Erythroblast (primary cell): Measurements from ENCODE around the gene MUC5B.

ENCODE experiments used
- DNase-seq, 2 experiments: peaks; one replicate each; lab custom pipeline; 2025; lab: John Stamatoyannopoulos, UW
- GATA1 ChIP-seq: IDR thresholded peaks from 2 replicates; pipeline ENCODE4 v1.6.1; 2011; ENCODE audit warnings: low read depth, mild to moderate bottlenecking, control low read depth, low read length, moderate library complexity
- POLR2A ChIP-seq: IDR thresholded peaks from 2 replicates; pipeline ENCODE4 v1.6.1; 2011; ENCODE audit warnings: mild to moderate bottlenecking, low read length

Gene MUC5B

DNA sequence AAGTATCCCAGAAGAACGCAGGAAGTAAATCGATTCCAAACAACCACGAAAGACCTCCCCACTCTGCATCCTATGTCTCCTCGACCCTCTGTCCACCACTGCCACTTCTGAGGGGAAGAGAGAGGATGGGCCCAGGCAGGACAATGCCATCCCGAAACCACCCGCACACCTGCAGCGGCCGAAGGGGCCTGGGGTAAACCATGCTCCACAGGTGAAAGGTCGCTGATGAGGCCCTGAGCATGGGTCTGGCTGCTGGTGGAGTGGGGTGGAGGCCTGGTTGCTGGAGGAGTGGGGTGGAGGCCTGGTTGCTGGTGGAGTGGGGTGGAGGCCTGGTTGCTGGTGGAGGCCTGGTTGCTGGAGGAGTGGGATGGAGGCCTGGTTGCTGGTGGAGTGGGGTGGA, 73.4 kb downstream of the MUC5B start:
- DNase-seq: no peak
- TF ChIP-seq GATA1: no peak
- TF ChIP-seq POLR2A: no peak

DNA sequence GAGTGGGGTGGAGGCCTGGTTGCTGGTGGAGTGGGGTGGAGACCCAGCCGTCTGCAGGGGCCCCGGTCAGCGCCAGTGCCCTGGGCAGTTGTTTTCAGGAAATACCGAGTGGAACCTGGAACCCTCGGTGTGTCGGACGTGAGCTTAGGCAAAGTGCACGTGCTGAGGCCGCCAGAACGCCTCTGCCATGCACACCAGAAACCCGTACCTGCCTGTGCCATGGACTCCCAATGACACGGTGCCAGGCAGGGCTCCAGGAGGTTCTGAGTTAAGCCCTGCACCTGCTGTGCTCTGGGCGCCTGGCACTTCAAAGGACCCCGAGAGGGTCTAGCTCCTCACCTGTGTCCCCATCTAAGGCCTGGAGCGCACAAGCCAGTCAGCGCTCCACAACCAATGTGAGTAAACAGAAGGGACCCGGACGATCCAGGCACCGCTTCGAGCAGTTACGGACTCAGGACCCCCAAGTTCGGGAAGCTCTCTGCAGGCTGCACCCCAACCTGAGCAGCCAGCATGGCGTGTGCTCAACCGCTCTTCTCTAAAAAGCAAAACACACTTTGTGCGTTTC, 74.2 kb downstream of the MUC5B start:
- DNase-seq: no peak
- no peak for TF ChIP-seq GATA1
- TF ChIP-seq POLR2A: no peak

DNA sequence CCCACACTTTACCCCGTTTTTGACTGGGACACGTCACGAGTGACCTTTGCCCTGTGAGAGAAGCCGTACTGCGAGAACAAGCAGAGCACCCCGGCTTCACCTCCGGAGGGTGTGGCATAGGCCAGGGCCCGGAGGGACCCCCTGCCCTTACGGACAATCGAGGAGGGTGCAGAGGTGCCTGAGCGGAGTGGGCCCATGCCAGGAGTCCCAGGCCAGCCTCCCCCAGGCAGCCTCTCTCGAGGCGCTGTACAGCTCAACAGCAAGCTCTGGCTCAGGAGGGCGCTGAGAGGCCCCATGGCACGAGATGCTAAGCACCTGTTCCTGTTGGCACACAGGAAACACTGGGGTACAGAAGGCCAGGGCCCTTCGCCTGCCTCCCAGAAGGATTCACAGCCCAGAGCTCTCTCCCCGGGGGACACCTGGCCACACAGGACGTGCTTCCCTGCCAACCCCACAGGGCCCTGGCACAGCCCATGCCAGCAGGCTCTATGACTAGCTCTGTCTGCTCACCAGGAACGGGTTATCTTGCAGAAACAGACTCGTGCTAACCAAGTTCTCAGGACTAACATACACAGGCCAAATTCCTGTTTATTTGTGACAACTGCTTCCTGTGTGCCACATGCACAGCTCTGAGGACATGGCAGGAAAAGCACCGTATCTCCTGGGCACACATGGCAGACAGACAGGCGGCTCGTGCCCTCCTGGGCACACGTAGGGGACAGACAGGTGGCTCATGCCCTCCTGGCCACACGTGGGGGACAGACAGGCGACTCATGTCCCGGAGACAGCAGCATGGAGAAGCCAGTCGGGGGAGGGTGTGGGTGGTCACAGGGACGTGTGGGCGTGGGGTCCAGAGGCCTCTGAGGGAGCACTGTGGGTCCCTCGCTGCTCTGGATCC, 75.0 kb downstream of the MUC5B start:
- TF ChIP-seq POLR2A (no peak), GATA1 (no peak)
- no peak for DNase-seq

DNA sequence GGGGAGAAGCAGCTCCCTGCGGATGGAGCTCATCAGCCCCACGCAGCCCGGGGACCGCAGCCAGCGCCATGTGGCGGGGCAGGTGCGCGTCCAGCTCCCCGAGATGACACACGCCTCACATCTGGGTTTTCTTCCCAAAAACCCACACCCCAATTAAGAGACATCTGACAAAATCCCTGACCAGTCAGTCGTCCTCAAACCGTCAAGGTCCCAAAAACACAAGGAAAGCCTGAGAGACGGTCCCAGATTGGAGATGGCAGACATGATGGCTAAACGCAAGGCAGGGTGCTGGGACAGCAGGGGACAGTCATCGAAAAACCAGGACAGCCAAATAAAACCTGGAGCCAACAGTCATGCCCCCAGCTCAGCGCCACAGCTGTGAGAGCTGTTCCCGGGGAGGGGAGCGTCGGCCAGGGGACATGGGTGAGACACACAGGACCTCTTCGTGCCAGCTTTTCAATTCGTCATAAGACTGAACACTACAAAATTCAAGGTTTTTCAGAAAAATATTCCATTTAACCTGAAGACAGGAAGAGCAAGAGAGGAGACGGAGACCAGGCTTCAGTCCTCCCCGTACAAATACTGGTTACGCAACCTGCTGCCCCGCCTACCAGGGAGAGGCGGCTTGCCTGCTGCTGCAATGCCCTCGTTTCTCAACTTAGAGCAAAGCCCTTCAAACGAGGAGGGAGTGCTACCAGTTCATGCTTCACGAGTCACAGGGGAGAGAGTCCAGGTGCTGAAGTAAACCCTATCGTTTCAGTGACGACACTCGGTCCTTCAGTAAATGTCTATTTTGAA, 76.0 kb downstream of the MUC5B start:
- TF ChIP-seq POLR2A (no peak), GATA1 (no peak)
- DNase-seq: peak in 1 of 2 experiments; percentile 53

DNA sequence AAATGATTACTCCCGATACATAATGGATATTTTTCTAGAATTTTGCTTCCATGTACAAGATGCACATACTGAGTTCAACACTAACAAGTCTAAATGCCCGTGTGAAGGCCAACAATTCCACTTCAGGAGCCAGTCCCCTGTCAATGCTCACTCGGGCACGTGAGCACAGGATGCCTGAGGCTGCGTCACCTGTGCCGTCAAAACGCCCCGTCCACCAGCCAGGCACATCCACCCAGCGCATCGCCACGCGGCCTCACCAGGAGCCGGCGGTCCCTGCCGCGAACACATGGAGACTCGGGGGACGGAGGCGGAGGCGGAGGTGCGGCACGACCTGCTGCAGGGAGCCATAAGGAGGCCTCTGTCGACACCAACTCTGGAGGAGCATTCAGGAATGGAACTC, 76.8 kb downstream of the MUC5B start:
- no peak for TF ChIP-seq GATA1
- no peak for TF ChIP-seq POLR2A
- no peak for DNase-seq

DNA sequence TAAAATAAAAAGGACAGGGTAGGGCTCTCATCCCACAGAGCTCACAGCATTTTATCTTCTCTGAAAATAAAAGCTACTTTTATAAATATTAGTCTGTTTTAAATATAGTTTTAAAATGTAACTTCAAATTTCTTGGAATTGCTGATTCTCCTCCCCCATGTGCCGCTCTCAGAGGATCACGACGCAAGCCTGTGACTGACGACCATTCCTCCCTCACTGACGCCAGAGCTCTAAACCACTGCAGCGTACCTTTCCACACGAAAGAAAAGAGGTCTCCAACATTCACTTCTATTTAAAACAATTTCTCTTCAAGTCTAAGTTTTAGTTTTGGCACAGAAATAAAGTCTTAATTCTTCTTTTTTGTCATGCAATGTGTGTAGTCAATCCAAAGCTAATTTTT, 77.3 kb downstream of the MUC5B start:
- DNase-seq: no peak
- TF ChIP-seq GATA1 (no peak), POLR2A (no peak)

DNA sequence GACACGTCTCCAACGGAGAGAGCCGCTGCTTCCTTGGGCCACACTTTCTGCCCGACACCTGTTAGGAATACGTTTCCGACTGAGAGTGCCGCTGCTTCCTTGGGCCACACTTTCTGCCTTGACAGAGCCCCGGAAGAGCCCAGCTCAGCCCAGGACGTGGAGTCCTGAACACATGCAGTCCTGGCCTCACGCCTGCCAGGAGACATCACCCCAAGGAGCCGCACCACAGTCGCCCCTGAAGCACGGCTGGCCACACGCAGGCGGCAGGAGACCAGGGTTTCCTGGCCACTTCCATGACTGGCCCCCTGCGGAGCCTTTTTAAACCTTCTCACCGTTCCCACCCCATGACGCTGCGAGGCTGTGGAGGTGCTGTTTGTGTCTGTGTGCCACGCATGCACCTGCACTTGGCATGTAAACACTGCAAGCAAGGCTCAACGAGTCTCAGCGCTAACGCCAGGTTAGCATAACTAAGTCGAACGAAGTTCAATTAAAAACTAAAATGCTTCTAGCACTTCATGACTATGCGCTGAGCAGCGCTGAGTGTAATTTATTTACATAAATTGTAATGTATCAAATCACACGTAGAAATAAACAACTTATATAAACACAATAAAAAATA, 77.8 kb downstream of the MUC5B start:
- TF ChIP-seq POLR2A: no peak
- no peak for TF ChIP-seq GATA1
- no peak for DNase-seq

DNA sequence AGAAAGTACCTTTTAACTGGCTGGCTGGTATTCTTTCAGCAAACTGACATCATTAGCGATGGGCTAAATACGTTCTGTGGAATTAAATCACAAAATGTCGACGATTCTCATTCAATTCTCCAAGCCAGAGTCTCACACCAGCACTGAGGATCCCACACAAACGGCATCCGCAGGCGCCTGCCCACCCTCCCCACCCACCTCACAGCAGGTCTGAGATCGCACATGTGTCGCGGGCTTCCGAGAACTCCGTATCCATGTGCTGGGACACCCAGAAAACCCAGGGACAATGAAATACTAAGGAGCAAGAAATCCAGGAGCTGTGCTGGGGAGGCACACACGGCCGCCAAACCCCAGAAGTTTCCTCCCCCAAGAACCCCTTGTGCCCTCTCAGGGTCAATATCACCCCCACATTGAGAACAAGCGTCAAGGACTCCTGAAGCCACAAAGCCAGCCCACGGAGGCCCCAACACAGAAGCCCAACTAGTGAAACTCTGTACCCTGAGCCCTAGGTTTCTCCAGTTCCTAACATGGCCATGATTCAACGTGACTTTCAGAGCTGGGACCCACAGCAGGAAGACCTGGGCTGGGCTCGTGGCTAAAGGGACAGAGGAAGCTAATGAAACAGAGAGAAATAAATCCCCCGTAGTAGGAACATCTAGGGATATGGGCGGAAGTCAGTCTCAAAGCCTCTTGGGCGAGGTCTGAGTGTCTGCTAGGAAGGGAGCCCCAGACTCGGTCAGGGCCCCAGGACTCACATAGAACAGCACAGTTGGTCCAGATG, 78.5 kb downstream of the MUC5B start:
- TF ChIP-seq GATA1: no peak
- TF ChIP-seq POLR2A: no peak
- DNase-seq: no peak

DNA sequence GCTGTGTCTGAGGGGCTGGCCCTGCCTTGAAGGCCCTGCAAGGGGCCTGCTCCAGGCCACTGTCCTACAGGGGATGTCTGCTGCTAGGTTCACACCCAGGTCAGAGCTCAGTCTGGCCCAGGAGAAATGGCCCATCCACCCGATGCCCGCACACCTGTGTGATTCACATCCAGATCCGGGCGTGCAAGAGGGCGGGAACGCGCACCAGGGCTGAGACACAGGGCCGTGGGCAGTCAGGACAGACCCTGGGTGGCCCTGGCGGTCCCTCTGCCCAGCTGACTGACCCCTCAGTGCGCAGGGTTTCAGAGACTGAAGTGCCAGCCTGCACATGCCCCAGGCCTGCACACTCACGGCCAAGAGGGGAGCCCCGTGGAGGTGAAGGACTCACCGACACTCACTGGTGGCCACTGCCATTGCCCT, 79.2 kb downstream of the MUC5B start:
- no peak for DNase-seq
- TF ChIP-seq GATA1 (no peak), POLR2A (no peak)

DNA sequence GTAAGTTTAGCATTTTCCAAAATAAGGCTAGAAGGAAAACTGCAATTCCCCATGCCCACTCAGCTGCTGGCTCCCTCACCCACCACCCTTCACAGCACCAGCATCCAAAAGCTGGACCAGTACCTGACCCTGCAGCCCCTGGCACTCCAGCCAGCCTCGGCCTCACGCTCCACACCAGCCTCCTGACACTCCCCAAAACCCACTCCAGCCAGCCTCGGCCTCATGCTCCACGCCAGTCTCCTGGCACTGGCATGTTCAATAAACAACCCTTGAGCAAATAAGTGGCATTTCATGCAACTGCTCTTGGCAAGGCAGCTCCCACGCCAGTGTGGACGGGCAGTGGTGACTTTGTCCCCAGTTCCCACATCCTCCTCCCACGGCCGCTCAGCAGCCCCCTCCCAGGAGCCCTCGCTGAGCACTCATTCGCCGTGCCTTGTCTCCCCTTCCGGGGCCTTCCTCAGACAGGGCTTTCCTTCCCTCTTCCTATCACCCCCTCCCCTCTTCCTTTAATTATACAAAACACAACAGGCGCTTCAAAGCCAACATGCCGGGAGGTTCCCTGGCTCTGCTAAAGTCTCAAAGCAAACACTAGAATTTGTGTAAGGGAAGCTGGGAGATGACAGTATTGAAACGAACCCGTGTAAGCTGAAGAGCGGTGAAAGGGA, 79.7 kb downstream of the MUC5B start:
- no peak for DNase-seq
- no peak for TF ChIP-seq GATA1
- TF ChIP-seq POLR2A: no peak

DNA sequence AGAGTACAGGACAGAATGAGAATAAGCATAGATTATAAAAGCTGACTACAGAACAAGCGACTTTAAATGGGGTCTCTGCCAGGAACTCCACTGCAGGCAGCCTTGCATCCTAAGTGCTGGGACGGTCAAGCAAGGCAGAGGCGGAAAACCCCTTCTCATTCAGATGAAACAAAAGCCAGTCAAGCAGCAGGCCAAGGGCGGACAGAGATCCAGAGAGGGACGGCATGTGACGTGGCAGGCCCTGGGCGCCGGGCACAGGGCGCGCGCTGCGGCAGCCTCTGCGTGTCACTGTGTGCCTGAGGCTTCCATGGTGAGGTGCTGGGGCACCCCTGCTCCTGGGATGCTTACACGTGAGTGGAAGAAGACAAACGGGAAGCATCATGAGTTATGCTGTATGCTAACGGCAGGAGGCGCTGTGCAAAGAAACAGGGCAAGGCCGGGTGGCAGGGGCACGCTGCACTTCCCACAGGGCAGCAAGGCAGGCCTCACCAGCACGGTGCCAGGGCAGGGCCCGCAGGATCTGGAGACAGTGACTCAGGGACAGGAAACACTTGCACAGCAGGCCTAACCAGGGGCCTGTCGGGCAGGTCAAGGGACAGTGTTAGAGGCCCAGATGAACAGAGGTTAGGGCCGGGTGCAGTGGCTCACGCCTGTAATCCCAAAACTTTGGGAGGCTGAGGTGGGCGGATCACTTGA, 80.4 kb downstream of the MUC5B start:
- peak in 1 of 2 experiments; percentile 27 for DNase-seq
- TF ChIP-seq POLR2A: no peak

DNA sequence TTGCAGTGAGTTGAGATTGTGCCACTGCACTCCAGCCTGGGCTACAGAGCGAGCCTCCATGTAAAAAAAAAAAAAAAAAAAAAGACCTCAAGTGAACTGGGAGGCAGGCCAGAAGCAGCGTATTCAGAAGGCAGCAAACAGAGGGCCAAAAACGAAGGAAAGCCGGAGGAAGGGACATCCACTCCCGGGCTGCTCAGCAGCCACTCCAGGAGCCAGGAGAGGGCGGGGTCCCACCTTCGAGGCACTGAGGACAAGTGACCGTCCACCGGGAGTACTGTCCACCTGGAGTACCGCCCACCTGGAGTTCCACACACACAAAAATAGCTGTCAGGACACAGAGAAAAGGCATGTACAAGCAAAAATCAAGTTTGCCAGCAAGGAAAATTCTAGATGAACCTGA, 81.1 kb downstream of the MUC5B start:
- DNase-seq: no peak
- TF ChIP-seq POLR2A (no peak), GATA1 (no peak)
